ENCODE measurements around the gene EPHB2.

- TF ChIP-seq, protein P1, sequence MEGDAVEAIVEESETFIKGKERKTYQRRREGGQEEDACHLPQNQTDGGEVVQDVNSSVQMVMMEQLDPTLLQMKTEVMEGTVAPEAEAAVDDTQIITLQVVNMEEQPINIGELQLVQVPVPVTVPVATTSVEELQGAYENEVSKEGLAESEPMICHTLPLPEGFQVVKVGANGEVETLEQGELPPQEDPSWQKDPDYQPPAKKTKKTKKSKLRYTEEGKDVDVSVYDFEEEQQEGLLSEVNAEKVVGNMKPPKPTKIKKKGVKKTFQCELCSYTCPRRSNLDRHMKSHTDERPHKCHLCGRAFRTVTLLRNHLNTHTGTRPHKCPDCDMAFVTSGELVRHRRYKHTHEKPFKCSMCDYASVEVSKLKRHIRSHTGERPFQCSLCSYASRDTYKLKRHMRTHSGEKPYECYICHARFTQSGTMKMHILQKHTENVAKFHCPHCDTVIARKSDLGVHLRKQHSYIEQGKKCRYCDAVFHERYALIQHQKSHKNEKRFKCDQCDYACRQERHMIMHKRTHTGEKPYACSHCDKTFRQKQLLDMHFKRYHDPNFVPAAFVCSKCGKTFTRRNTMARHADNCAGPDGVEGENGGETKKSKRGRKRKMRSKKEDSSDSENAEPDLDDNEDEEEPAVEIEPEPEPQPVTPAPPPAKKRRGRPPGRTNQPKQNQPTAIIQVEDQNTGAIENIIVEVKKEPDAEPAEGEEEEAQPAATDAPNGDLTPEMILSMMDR (conservative IDR thresholded peaks at IDR 0.05; ENCODE audit: low read length), result no peak
- TF ChIP-seq EZH2phosphoT487 (IDR thresholded peaks at IDR 0.05; ENCODE audit: borderline replicate concordance, low read depth, low read length), result no peak
Measured at GRCh38 chr1:22801347-22801746, 90.7 kb downstream of the EPHB2 start.
